KOPT-K1 (cell line): ENCODE data around the gene LRRC4C.
"Not testable (repeated sequence)": the region's sequence is repeated elsewhere in the genome, so short reads cannot be mapped to it uniquely, and the experiment has no call there.

Experiments used
- H3K27ac ChIP-seq: fragments of 200-600 bp; sonication (generic); 2 replicates; pipeline ENCODE4 v1.5.1; 2016; ENCODE audit warnings: antibody characterized with exemption, mild to moderate bottlenecking, low read depth, low read length; ENCODE audit not compliant: poor library complexity, severe bottlenecking
- H3K36me3 ChIP-seq: fragments of 200-600 bp; sonication (generic); 2 replicates; pipeline ENCODE4 v1.5.1; 2017; ENCODE audit warnings: antibody characterized with exemption, mild to moderate bottlenecking, low read length, moderate library complexity; ENCODE audit not compliant: insufficient read depth
- H3K9me3 ChIP-seq: fragments of 200-600 bp; sonication (generic); 2 replicates; pipeline ENCODE4 v1.5.1; 2017; ENCODE audit warnings: antibody characterized with exemption, low read length, mild to moderate bottlenecking; ENCODE audit not compliant: insufficient read depth, poor library complexity, severe bottlenecking

Gene LRRC4C

GRCh38 chr11:40230821-40231220 is 1228.6 kb downstream of the LRRC4C start:
- Histone ChIP-seq H3K27ac (no peak overlapping the region), H3K36me3 (no peaks in the 10 kb centered on the region), H3K9me3 (no peaks in the 10 kb centered on the region)

- Histone ChIP-seq H3K36me3 (no peaks in the 10 kb centered on the region), H3K27ac (no peak overlapping the region), H3K9me3 (no peaks in the 10 kb centered on the region)
These were observed 1230.8 kb downstream of the LRRC4C start for GRCh38 chr11:40228662-40229061.

- Histone ChIP-seq H3K9me3 (no peaks in the 10 kb centered on the region), H3K27ac (no peak overlapping the region)
These were observed 1231.7 kb downstream of the LRRC4C start for GRCh38 chr11:40227730-40228129.

GRCh38 chr11:40226654-40227053 is 1232.8 kb downstream of the LRRC4C start:
- Histone ChIP-seq H3K36me3 (no peaks in the 10 kb centered on the region), H3K27ac (no peak overlapping the region), H3K9me3 (no peaks in the 10 kb centered on the region)

More at GRCh38 chr11:40227730-40228129, 1231.7 kb downstream of the LRRC4C start:
- H3K36me3 ChIP-seq: no peaks in the 10 kb centered on the region

- no peaks in the 10 kb centered on the region for H3K9me3 ChIP-seq
- H3K27ac ChIP-seq: no peak overlapping the region
- H3K36me3 ChIP-seq: no peaks in the 10 kb centered on the region
These were observed 1235.7 kb downstream of the LRRC4C start for GRCh38 chr11:40223596-40224330.

- no peaks in the 10 kb centered on the region for H3K9me3 ChIP-seq
- H3K36me3 ChIP-seq: no peaks in the 10 kb centered on the region
- H3K27ac ChIP-seq: no peak overlapping the region
These were observed 1240.1 kb downstream of the LRRC4C start for GRCh38 chr11:40219401-40219800.

- Histone ChIP-seq H3K27ac (no peak overlapping the region), H3K36me3 (no peaks in the 10 kb centered on the region), H3K9me3 (no peaks in the 10 kb centered on the region)
These were observed 1243.9 kb downstream of the LRRC4C start for GRCh38 chr11:40215556-40215955.

- Histone ChIP-seq H3K36me3 (no peaks in the 10 kb centered on the region), H3K9me3 (no peaks in the 10 kb centered on the region), H3K27ac (no peak overlapping the region)
These were observed 1252.0 kb downstream of the LRRC4C start for GRCh38 chr11:40207416-40207815.

GRCh38 chr11:40204228-40204627 is 1255.2 kb downstream of the LRRC4C start:
- Histone ChIP-seq H3K9me3 (no peaks in the 10 kb centered on the region), H3K27ac (no peak overlapping the region), H3K36me3 (no peaks in the 10 kb centered on the region)

- H3K27ac ChIP-seq: no peak overlapping the region
- H3K9me3 ChIP-seq: no peaks in the 10 kb centered on the region
- H3K36me3 ChIP-seq: no peaks in the 10 kb centered on the region
These were observed 1255.8 kb downstream of the LRRC4C start for GRCh38 chr11:40203606-40204005.

- Histone ChIP-seq H3K27ac (no peak overlapping the region), H3K36me3 (no peaks in the 10 kb centered on the region), H3K9me3 (no peaks in the 10 kb centered on the region)
These were observed 1256.7 kb downstream of the LRRC4C start for GRCh38 chr11:40202589-40203270.

GRCh38 chr11:40192590-40192989 is 1266.9 kb downstream of the LRRC4C start:
- H3K9me3 ChIP-seq, H3K27ac ChIP-seq, H3K36me3 ChIP-seq: not testable (repeated sequence)

GRCh38 chr11:40190294-40190693 is 1269.2 kb downstream of the LRRC4C start:
- no peaks in the 10 kb centered on the region for H3K9me3 ChIP-seq
- H3K36me3 ChIP-seq: no peaks in the 10 kb centered on the region
- H3K27ac ChIP-seq: no peak overlapping the region

GRCh38 chr11:40188848-40189247 is 1270.6 kb downstream of the LRRC4C start:
- H3K9me3 ChIP-seq: no peaks in the 10 kb centered on the region
- H3K36me3 ChIP-seq: no peaks in the 10 kb centered on the region
- no peak overlapping the region for H3K27ac ChIP-seq

GRCh38 chr11:40187295-40187694 is 1272.2 kb downstream of the LRRC4C start:
- H3K36me3 ChIP-seq: no peaks in the 10 kb centered on the region
- H3K27ac ChIP-seq: no peak overlapping the region

More at GRCh38 chr11:40187295-40187694, 1272.2 kb downstream of the LRRC4C start:
- H3K9me3 ChIP-seq: no peaks in the 10 kb centered on the region
